ENCODE measurements around the gene SMLR1.
A peak's percentile ranks its signal among the peaks of the same experiment; 100 is the strongest.

SMLR1 gene

GRCh38 chr6:130839379-130839778 lies 12.2 kb downstream of the SMLR1 start:
- TF ChIP-seq TARDBP (IDR thresholded peaks at IDR 0.05) (no peak), NFRKB (IDR thresholded peaks at IDR 0.05) (no peak), SP1 (IDR thresholded peaks at IDR 0.05) (no peak), LEF1 (IDR thresholded peaks at IDR 0.05; ENCODE audit: borderline replicate concordance) (no peak), FOXA1 (IDR thresholded peaks at IDR 0.05) (no peak), SUZ12 (IDR thresholded peaks at IDR 0.05) (no peak), CTBP1 (IDR thresholded peaks at IDR 0.05; ENCODE audit: borderline replicate concordance) (no peak), FOXM1 (IDR thresholded peaks at IDR 0.05; ENCODE audit: borderline replicate concordance) (no peak), L3MBTL2 (conservative IDR thresholded peaks at IDR 0.05) (no peak), PKNOX1 (IDR thresholded peaks at IDR 0.05) (no peak), HDGF (IDR thresholded peaks at IDR 0.05; ENCODE audit: borderline replicate concordance) (no peak), ZNF384 (IDR thresholded peaks at IDR 0.05) (no peak), ELF4 (IDR thresholded peaks at IDR 0.05) (no peak)
- CTCF ChIA-PET = no interaction called here
- POLR2A ChIA-PET = no interaction called here
- DNase-seq (ENCODE audit: extremely low spot score) = no peak

GRCh38 chr6:130840050-130840449 lies 12.8 kb downstream of the SMLR1 start:
- POLR2A ChIA-PET = no interaction called here
- TF ChIP-seq ZNF384 (IDR thresholded peaks at IDR 0.05) (no peak), SUZ12 (IDR thresholded peaks at IDR 0.05) (no peak), SP1 (IDR thresholded peaks at IDR 0.05) (no peak), PKNOX1 (IDR thresholded peaks at IDR 0.05) (no peak), TARDBP (IDR thresholded peaks at IDR 0.05) (no peak), NFRKB (IDR thresholded peaks at IDR 0.05) (no peak), FOXA1 (IDR thresholded peaks at IDR 0.05) (no peak), L3MBTL2 (conservative IDR thresholded peaks at IDR 0.05) (no peak), ARNT (IDR thresholded peaks at IDR 0.05) (no peak), ELF4 (IDR thresholded peaks at IDR 0.05) (no peak), FOXK2 (IDR thresholded peaks at IDR 0.05) (no peak)
- DNase-seq (ENCODE audit: extremely low spot score) = no peak
- CTCF ChIA-PET = no interaction called here

- POLR2A ChIA-PET = no interaction called here
- CTCF ChIA-PET = no interaction called here
- TF ChIP-seq SP1 (IDR thresholded peaks at IDR 0.05) = no peak
- no peak for TF ChIP-seq LEF1 (IDR thresholded peaks at IDR 0.05; ENCODE audit: borderline replicate concordance)
- TF ChIP-seq FOXM1 (IDR thresholded peaks at IDR 0.05; ENCODE audit: borderline replicate concordance) = no peak
- TF ChIP-seq FOXK2 (IDR thresholded peaks at IDR 0.05) = no peak
These were observed 14.0 kb downstream of the SMLR1 start for GRCh38 chr6:130841128-130841728.

GRCh38 chr6:130843575-130844320 lies 16.5 kb downstream of the SMLR1 start:
- CTCF ChIA-PET = no interaction called here
- DNase-seq (ENCODE audit: extremely low spot score) = peak; percentile 42
- TF ChIP-seq FOXM1 (IDR thresholded peaks at IDR 0.05; ENCODE audit: borderline replicate concordance) (no peak), NFRKB (IDR thresholded peaks at IDR 0.05) (no peak), TARDBP (IDR thresholded peaks at IDR 0.05) (no peak), FOXK2 (IDR thresholded peaks at IDR 0.05) (no peak), BHLHE40 (IDR thresholded peaks at IDR 0.05; ENCODE audit: borderline replicate concordance) (no peak), ZNF384 (IDR thresholded peaks at IDR 0.05) (no peak), SUZ12 (IDR thresholded peaks at IDR 0.05) (no peak), FOXA1 (IDR thresholded peaks at IDR 0.05) (no peak)

More at GRCh38 chr6:130841128-130841728, 14.0 kb downstream of the SMLR1 start:
- no peak for DNase-seq (ENCODE audit: extremely low spot score)

GRCh38 chr6:130846501-130846900 lies 19.3 kb downstream of the SMLR1 start:
- DNase-seq (ENCODE audit: extremely low spot score) = no peak
- no peak for TF ChIP-seq CTBP1 (IDR thresholded peaks at IDR 0.05; ENCODE audit: borderline replicate concordance)
- no peak for TF ChIP-seq BHLHE40 (IDR thresholded peaks at IDR 0.05; ENCODE audit: borderline replicate concordance)
- ChIA-PET POLR2A (interaction anchor here (0.6 kb wide), 1 partner anchor 522 kb away, joined by 3 read pairs; no protein-coding TSS in a partner anchor), CTCF (no interaction called here)

More at GRCh38 chr6:130843575-130844320, 16.5 kb downstream of the SMLR1 start:
- POLR2A ChIA-PET = no interaction called here

- CTCF ChIA-PET = no interaction called here
- DNase-seq (ENCODE audit: extremely low spot score) = no peak
- POLR2A ChIA-PET = interaction anchor here (0.6 kb wide), 1 partner anchor 523 kb away, joined by 3 read pairs; no protein-coding TSS in a partner anchor
- TF ChIP-seq ELF4 (IDR thresholded peaks at IDR 0.05) (no peak), FOXK2 (IDR thresholded peaks at IDR 0.05) (no peak), PKNOX1 (IDR thresholded peaks at IDR 0.05) (no peak), ARNT (IDR thresholded peaks at IDR 0.05) (no peak), LEF1 (IDR thresholded peaks at IDR 0.05; ENCODE audit: borderline replicate concordance) (no peak), ZNF384 (IDR thresholded peaks at IDR 0.05) (no peak), HDGF (IDR thresholded peaks at IDR 0.05; ENCODE audit: borderline replicate concordance) (no peak), SP1 (IDR thresholded peaks at IDR 0.05) (no peak), FOXM1 (IDR thresholded peaks at IDR 0.05; ENCODE audit: borderline replicate concordance) (no peak), FOXA1 (IDR thresholded peaks at IDR 0.05) (no peak), BHLHE40 (IDR thresholded peaks at IDR 0.05; ENCODE audit: borderline replicate concordance) (no peak), L3MBTL2 (conservative IDR thresholded peaks at IDR 0.05) (no peak), CTBP1 (IDR thresholded peaks at IDR 0.05; ENCODE audit: borderline replicate concordance) (no peak), SUZ12 (IDR thresholded peaks at IDR 0.05) (no peak), NFRKB (IDR thresholded peaks at IDR 0.05) (no peak), TARDBP (IDR thresholded peaks at IDR 0.05) (no peak)
These were observed 20.1 kb downstream of the SMLR1 start for GRCh38 chr6:130847001-130847910.

Data from HEK293T (cell line).